Measurements from ENCODE around the gene HTT.

GRCh38 chr4:3257556-3258482 lies 183.3 kb downstream of the HTT start:
- TF ChIP-seq CTCF (conservative IDR thresholded peaks at IDR 0.05; ENCODE audit: low read length) = no peak
- TF ChIP-seq EZH2phosphoT487 (IDR thresholded peaks at IDR 0.05; ENCODE audit: borderline replicate concordance) = no peak

Data from Loucy (cell line).